ENCODE data around the gene ZBED5. TPM values are rescaled to one million over a fixed set of nuclear protein-coding genes. Genes with fewer than 3 reads are reported as not detected.

The ZBED5 gene
- total and polyA plus RNA-seq, 2 of the 4 experiments (the other 2 are of a cell fraction): 28.2 to 30.8 TPM

DNA sequence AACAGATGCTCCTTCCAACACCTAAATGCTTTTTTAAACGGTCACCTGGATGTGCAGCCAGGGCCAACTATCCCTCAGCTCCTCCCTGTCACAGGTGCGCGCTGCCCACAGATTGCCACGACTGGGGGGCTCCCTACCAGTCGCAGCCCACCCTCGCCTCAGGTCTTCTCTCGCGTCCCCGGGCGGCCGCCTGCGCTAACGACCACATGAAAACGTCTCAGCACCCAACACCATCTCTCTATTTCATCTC is 469 bp downstream of the ZBED5 start:
- peak overlapping the region; percentile 92 for H3K9ac ChIP-seq (ENCODE audit: low read depth, low read length)
- peak overlapping the region; percentile 96 for H3K23ac ChIP-seq (ENCODE audit: low read depth, low read length)
- H4K91ac ChIP-seq (ENCODE audit: insufficient read depth, low read depth, low read length): peak overlapping the region; percentile 86
- H2AK9ac ChIP-seq (replicated peaks; ENCODE audit: low read depth, low read length, poor library complexity): peak overlapping the region; percentile 99
- peak overlapping the region; percentile 97 for H3K56ac ChIP-seq (ENCODE audit: extremely low read depth, insufficient read depth, low read length)
- H4K20me1 ChIP-seq (ENCODE audit: insufficient read depth, low read length): no peaks in the 10 kb centered on the region
- H3K4ac ChIP-seq (ENCODE audit: low read depth, low read length): peak overlapping the region; percentile 98
- peak overlapping the region; percentile 66 for H3K18ac ChIP-seq (ENCODE audit: low read depth, low read length)
- 0 out of 2 replicates have a peak overlapping the region, but pooled peaks have one; percentile 5 for H2BK20ac ChIP-seq (ENCODE audit: low read depth, low read length)
- H4K5ac ChIP-seq (ENCODE audit: low read depth, low read length): peak overlapping the region; percentile 72
- no peaks in the 10 kb centered on the region for H3K4me1 ChIP-seq (ENCODE audit: control insufficient read depth, insufficient read depth, low read length)
- H3K4me2 ChIP-seq (ENCODE audit: low read depth, low read length): peak overlapping the region; percentile 85
- in situ Hi-C loops (cut with MboI; ENCODE audit: low sequenced_read_pairs): loop anchor here (5.0 kb wide), 1 partner anchor 75 kb away; no protein-coding TSS in a partner anchor
- H3K79me1 ChIP-seq (ENCODE audit: low read depth in 1 of 2, low read length in 2 of 2): peaks cover 17 to 62% of the 10 kb centered on the region in 2 experiments
- H2AK5ac ChIP-seq (ENCODE audit: low read depth, low read length): peak overlapping the region; percentile 84
- dilution Hi-C loops (cut with HindIII; ENCODE audit: low sequenced_read_pairs, unreplicated experiment): no loop called here
- H3K4me3 ChIP-seq (ENCODE audit: insufficient read depth, low read depth, low read length): peak overlapping the region; percentile 67
- no peaks in the 10 kb centered on the region for H3K9me3 ChIP-seq (ENCODE audit: control insufficient read depth, insufficient read depth, low read length)
- ChIA-PET POLR2A (ENCODE audit: unreplicated experiment) (interaction anchor here (0.7 to 2.1 kb wide), 5 partner anchors 48 to 997 kb away, joined by 3 to 11 read pairs (median 3); partner anchors contain the start of gene EIF4G2), CTCF (interaction anchor here (1.3 kb wide), 1 partner anchor 74 kb away, joined by 3 read pairs; no protein-coding TSS in a partner anchor)
- intact Hi-C loops (cut with micrococcal nuclease): loop anchor here (2.0 to 5.0 kb wide), 3 partner anchors 51 to 930 kb away; no protein-coding TSS in a partner anchor
- no peaks in the 10 kb centered on the region for H3K27me3 ChIP-seq (ENCODE audit: control insufficient read depth, insufficient read depth, low read length)
- 0 out of 3 replicates have a peak overlapping the region, but pooled peaks have one; percentile 6 for H2BK15ac ChIP-seq (ENCODE audit: low read depth, low read length)
- peak overlapping the region; percentile 77 for H2BK120ac ChIP-seq (ENCODE audit: low read depth, low read length)
- TF ChIP-seq FOS (IDR thresholded peaks at IDR 0.05; ENCODE audit: low read depth, low read length) (no peak), NFE2L2 (IDR thresholded peaks at IDR 0.05; ENCODE audit: low read depth, low read length) (no peak), BHLHE40 (IDR thresholded peaks at IDR 0.05; ENCODE audit: low read depth, low read length) (no peak), MAZ (IDR thresholded peaks at IDR 0.05; ENCODE audit: borderline replicate concordance, low read depth, low read length) (no peak), SMC3 (IDR thresholded peaks at IDR 0.05; ENCODE audit: low read depth, low read length) (no peak), MXI1 (IDR thresholded peaks at IDR 0.05; ENCODE audit: borderline replicate concordance, low read depth, low read length) (no peak), CHD1 (IDR thresholded peaks at IDR 0.05; ENCODE audit: low read depth, low read length) (no peak)
- TF ChIP-seq, protein P1, sequence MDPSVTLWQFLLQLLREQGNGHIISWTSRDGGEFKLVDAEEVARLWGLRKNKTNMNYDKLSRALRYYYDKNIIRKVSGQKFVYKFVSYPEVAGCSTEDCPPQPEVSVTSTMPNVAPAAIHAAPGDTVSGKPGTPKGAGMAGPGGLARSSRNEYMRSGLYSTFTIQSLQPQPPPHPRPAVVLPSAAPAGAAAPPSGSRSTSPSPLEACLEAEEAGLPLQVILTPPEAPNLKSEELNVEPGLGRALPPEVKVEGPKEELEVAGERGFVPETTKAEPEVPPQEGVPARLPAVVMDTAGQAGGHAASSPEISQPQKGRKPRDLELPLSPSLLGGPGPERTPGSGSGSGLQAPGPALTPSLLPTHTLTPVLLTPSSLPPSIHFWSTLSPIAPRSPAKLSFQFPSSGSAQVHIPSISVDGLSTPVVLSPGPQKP (IDR thresholded peaks at IDR 0.05; ENCODE audit: borderline replicate concordance, low read depth, low read length): no peak
- H2BK5ac ChIP-seq (ENCODE audit: low read depth, low read length, poor library complexity, severe bottlenecking): peak overlapping the region; percentile 88
- H3K27ac ChIP-seq (ENCODE audit: insufficient read depth, low read length): peak overlapping the region; percentile 95
- BruUV-seq (replicated peaks): no TSS peak
- ATAC-seq (ENCODE audit: low read depth): peak; percentile 1; the same call in 1 of the 2 replicates
- peak overlapping the region; percentile 98 for H3K14ac ChIP-seq (replicated peaks; ENCODE audit: low read depth, low read length)
- peaks cover 8% of the 10 kb centered on the region for H3K36me3 ChIP-seq (ENCODE audit: control insufficient read depth, insufficient read depth, low read length)
- peak overlapping the region; percentile 88 for H2AFZ ChIP-seq (replicated peaks; ENCODE audit: low read length, poor library complexity)
- WGBS, 2 experiments (ENCODE audit: extremely low coverage in 2 of 2, insufficient read length in 1 of 2): no CpG with 5 or more reads among the region's 14 CpGs
- H3K9me1 ChIP-seq (ENCODE audit: insufficient read depth, low read length): no peaks in the 10 kb centered on the region
- peak overlapping the region; percentile 75 to 96 for H4K8ac ChIP-seq (ENCODE audit: low read depth in 2 of 2, low read length in 2 of 2)
- DNase-seq: no peak
